Fibroblast of pulmonary artery (primary cell): Measurements from ENCODE around the gene BHMT.
"Not testable (repeated sequence)": the region's sequence is repeated elsewhere in the genome, so short reads cannot be mapped to it uniquely, and the experiment has no call there.

Source experiments
- DNase-seq: peaks from one replicate; pipeline ENCODE4 v3.0.0-alpha.2; 2010; ENCODE audit warnings: low read depth
- H3K4me3 ChIP-seq: replicated peaks from 2 replicates; pipeline ENCODE4 v1.5.1; 2011; ENCODE audit warnings: low read depth, mild to moderate bottlenecking, control low read depth, low read length, moderate library complexity
- CTCF ChIP-seq: IDR thresholded peaks from 2 replicates; pipeline ENCODE4 v1.5.1; 2011; ENCODE audit warnings: mild to moderate bottlenecking, control low read depth, low read length, inconsistent platforms; ENCODE audit errors: missing control alignments

The BHMT gene

GRCh38 chr5:79147076-79147475 is 35.5 kb downstream of the BHMT start:
- no peak for DNase-seq
- TF ChIP-seq CTCF: no peak
- H3K4me3 ChIP-seq: no peak overlapping the region

- TF ChIP-seq CTCF: no peak
- no peak overlapping the region for H3K4me3 ChIP-seq
- DNase-seq: peak; percentile 64
These were observed 37.8 kb downstream of the BHMT start for GRCh38 chr5:79149433-79149832.

- no peak overlapping the region for H3K4me3 ChIP-seq
- DNase-seq: no peak
- no peak for TF ChIP-seq CTCF
These were observed 40.5 kb downstream of the BHMT start for GRCh38 chr5:79151942-79152671.

GRCh38 chr5:79157305-79157704 is 45.7 kb downstream of the BHMT start:
- DNase-seq: no peak
- H3K4me3 ChIP-seq: no peak overlapping the region
- no peak for TF ChIP-seq CTCF

- not testable (repeated sequence) for DNase-seq, H3K4me3 ChIP-seq
These were observed 50.0 kb downstream of the BHMT start for GRCh38 chr5:79161647-79162046.

GRCh38 chr5:79168031-79168430 is 56.4 kb downstream of the BHMT start:
- no peak for TF ChIP-seq CTCF
- H3K4me3 ChIP-seq: no peak overlapping the region
- DNase-seq: no peak

GRCh38 chr5:79170661-79171060 is 59.1 kb downstream of the BHMT start:
- no peak for TF ChIP-seq CTCF
- no peak for DNase-seq
- H3K4me3 ChIP-seq: no peak overlapping the region
